Breast epithelium (tissue), 4 donors: Measurements from ENCODE around the gene CSRNP2. TPM values are rescaled to one million over a fixed set of nuclear protein-coding genes. Genes with fewer than 3 reads are reported as not detected.

Experiments
- DNase-seq, 2 donors: peaks; one replicate each; pipeline ENCODE4 v3.0.0-alpha.2; 2019; ENCODE audit warnings: low spot score in 2 of 2
- H3K27ac ChIP-seq, 2 donors: fragments of 200-600 bp; sonication (generic) in 1 of 2; one replicate each; pipeline ENCODE4 v1.5.1; 2016 to 2019; ENCODE audit warnings: mild to moderate bottlenecking in 1 of 2
- H3K27me3 ChIP-seq, 2 donors: fragments of 200-600 bp; sonication (generic) in 1 of 2; one replicate each; pipeline versions ENCODE4 v1.5.1 to v1.6.0; 2017 to 2019; ENCODE audit warnings: control low read depth in 1 of 2, mild to moderate bottlenecking in 1 of 2
- H3K36me3 ChIP-seq: fragments of 200-600 bp; one replicate; pipeline ENCODE4 v1.5.1; 2019
- H3K4me1 ChIP-seq, 2 donors: fragments of 200-600 bp; sonication (generic); one replicate each; pipeline ENCODE4 v1.5.1; 2016 to 2019; ENCODE audit warnings: control low read depth in 1 of 2
- H3K4me3 ChIP-seq, 3 donors: fragments of 200-600 bp; sonication (generic); 1 replicate in 2 of 3; 2 replicates in 1 of 3; pipeline ENCODE4 v1.5.1; 2016 to 2019; ENCODE audit warnings: mild to moderate bottlenecking in 3 of 3, moderate library complexity in 2 of 3
- H3K9me3 ChIP-seq, 2 donors: fragments of 200-600 bp; sonication (generic) in 1 of 2; one replicate each; pipeline ENCODE4 v1.5.1; 2016 to 2019; ENCODE audit warnings: control low read depth in 1 of 2
- CTCF ChIP-seq, 3 donors: fragments of 450-650 bp; IDR thresholded peaks; one replicate each; pipeline ENCODE4 v1.5.1; 2016 to 2017; ENCODE audit warnings: antibody characterized with exemption in 3 of 3, mild to moderate bottlenecking in 3 of 3, moderate library complexity in 3 of 3
- POLR2A ChIP-seq: fragments of 450-650 bp; IDR thresholded peaks from one replicate; pipeline ENCODE4 v1.6.1; 2016; ENCODE audit warnings: antibody characterized with exemption, mild to moderate bottlenecking, moderate library complexity
- POLR2AphosphoS5 ChIP-seq, 3 donors: sonication (generic); formaldehyde crosslinking; IDR thresholded peaks; one replicate each; pipeline ENCODE4 v1.6.1; 2017; ENCODE audit warnings: antibody characterized with exemption in 3 of 3
- intact Hi-C: fragments of 100-400 bp; cut with DNase I; formaldehyde crosslinking; loops from one replicate; pipeline ENCODE4 v1.15.1; 2023; ENCODE audit warnings: low total_unique reads
- total RNA-seq, 3 donors: library from RNA; depleted of rRNA; stranded (reverse); fragments of >200 nt; gene quantifications; one replicate each; pipeline ENCODE4 v1.1.0, GENCODE V29; 2016

Gene CSRNP2
- total RNA-seq, 3 donors from 2014 or later, result 20.2 to 37.3 (median 35.7) TPM

- intact Hi-C loops, result no loop called here
- H3K36me3 ChIP-seq, result peaks cover 4% of the 10 kb centered on the region
- no peak for DNase-seq
- H3K4me1 ChIP-seq, result no peaks in the 10 kb centered on the region
- H3K27me3 ChIP-seq, result no peaks in the 10 kb centered on the region
- TF ChIP-seq POLR2AphosphoS5 (IDR thresholded peaks at IDR 0.05), result no peak
- no peak for TF ChIP-seq CTCF (IDR thresholded peaks at IDR 0.05)
- TF ChIP-seq POLR2A, result no peak
- no peak overlapping the region for H3K4me3 ChIP-seq
- H3K9me3 ChIP-seq, result no peaks in the 10 kb centered on the region
- H3K27ac ChIP-seq, result no peak overlapping the region
Measured at GRCh38 chr12:51062631-51063397, 20.6 kb downstream of the CSRNP2 start.

DNA sequence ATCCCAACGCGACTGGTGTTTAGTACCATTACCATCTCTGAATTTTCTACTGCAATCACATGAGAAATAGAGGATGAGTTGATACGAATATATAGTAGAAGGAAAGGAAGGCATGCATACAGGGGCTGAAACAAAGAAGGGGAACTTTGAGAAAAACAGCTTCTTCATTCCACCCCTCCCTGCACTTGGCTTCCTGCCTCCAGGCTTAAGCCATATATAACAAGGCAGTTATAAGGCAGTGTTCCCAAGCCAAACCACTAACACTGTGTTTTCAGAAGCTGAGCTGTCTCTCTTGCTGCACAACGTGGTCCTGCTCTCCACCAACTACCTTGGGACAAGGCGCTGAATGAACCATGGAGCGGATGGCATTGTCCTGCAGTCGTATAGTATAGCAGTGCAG lies 24.3 kb downstream of the CSRNP2 start:
- intact Hi-C loops, result no loop called here
- no peak for TF ChIP-seq POLR2AphosphoS5 (IDR thresholded peaks at IDR 0.05)
- TF ChIP-seq POLR2A, result no peak
- no peak for TF ChIP-seq CTCF (IDR thresholded peaks at IDR 0.05)
- H3K27me3 ChIP-seq, result no peaks in the 10 kb centered on the region
- DNase-seq, result no peak
- H3K27ac ChIP-seq, result no peak overlapping the region
- H3K4me1 ChIP-seq, result no peaks in the 10 kb centered on the region
- peaks cover 3% of the 10 kb centered on the region for H3K36me3 ChIP-seq
- no peak overlapping the region for H3K4me3 ChIP-seq
- H3K9me3 ChIP-seq, result no peaks in the 10 kb centered on the region

- no peaks in the 10 kb centered on the region for H3K4me1 ChIP-seq
- no peaks in the 10 kb centered on the region for H3K9me3 ChIP-seq
- H3K36me3 ChIP-seq, result peaks cover 3% of the 10 kb centered on the region
- no peak for DNase-seq
- H3K27ac ChIP-seq, result no peak overlapping the region
- TF ChIP-seq POLR2A, result no peak
- no peak for TF ChIP-seq POLR2AphosphoS5 (IDR thresholded peaks at IDR 0.05)
- no peak for TF ChIP-seq CTCF (IDR thresholded peaks at IDR 0.05)
- H3K4me3 ChIP-seq, result no peak overlapping the region
- H3K27me3 ChIP-seq, result no peaks in the 10 kb centered on the region
- intact Hi-C loops, result no loop called here
Measured at GRCh38 chr12:51056242-51056641, 27.2 kb downstream of the CSRNP2 start.

- no peaks in the 10 kb centered on the region for H3K9me3 ChIP-seq
- H3K36me3 ChIP-seq, result peaks cover 3% of the 10 kb centered on the region
- no peaks in the 10 kb centered on the region for H3K27me3 ChIP-seq
- no peak overlapping the region for H3K27ac ChIP-seq
- no peak for DNase-seq
- TF ChIP-seq POLR2AphosphoS5 (IDR thresholded peaks at IDR 0.05) (no peak), CTCF (IDR thresholded peaks at IDR 0.05) (no peak), POLR2A (no peak)
- intact Hi-C loops, result loop anchor here (2.0 kb wide), 1 partner anchor 184 kb away; the partner anchor contains the start of gene DAZAP2
- H3K4me1 ChIP-seq, result no peaks in the 10 kb centered on the region
- no peak overlapping the region for H3K4me3 ChIP-seq
Measured at GRCh38 chr12:51055060-51055459, 28.3 kb downstream of the CSRNP2 start.

DNA sequence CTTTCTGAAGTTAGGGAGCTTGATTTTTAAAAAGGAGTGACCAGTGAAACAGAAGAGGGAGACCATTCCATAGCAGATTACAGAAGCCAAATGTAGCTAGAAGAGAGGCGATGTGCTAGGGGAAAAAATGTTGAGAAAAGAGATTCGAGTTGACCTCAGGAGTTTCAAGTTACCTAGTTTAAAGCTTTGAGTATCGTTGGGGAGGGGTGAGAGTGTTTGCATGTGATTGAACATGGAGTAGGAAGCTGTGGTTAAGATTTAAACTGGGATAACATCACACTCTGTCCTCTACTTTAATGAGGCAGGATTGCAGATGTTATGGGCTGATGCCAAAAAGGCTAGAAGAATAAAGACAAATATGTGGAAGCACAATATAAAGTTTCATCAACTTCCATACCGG lies 31.6 kb downstream of the CSRNP2 start:
- TF ChIP-seq POLR2A (no peak), CTCF (IDR thresholded peaks at IDR 0.05) (no peak), POLR2AphosphoS5 (IDR thresholded peaks at IDR 0.05) (no peak)
- no peak overlapping the region for H3K4me3 ChIP-seq
- no peak overlapping the region for H3K27ac ChIP-seq
- intact Hi-C loops, result no loop called here
- no peaks in the 10 kb centered on the region for H3K9me3 ChIP-seq
- peaks cover 3% of the 10 kb centered on the region for H3K36me3 ChIP-seq
- no peaks in the 10 kb centered on the region for H3K27me3 ChIP-seq
- peaks cover 5 to 8% of the 10 kb centered on the region in 2 donors for H3K4me1 ChIP-seq
- no peak for DNase-seq
